Measurements from ENCODE around the gene MORN1.
A peak's percentile ranks its signal among the peaks of the same experiment; 100 is the strongest.

MORN1 gene

GRCh38 chr1:2350501-2350900 is 40.9 kb downstream of the MORN1 start:
- H3K4me1 ChIP-seq (ENCODE audit: control insufficient read depth, insufficient read depth, low read depth, low read length), result peaks cover 20% of the 10 kb centered on the region
- no peak overlapping the region for H2AFZ ChIP-seq (ENCODE audit: low read depth, low read length)
- no peak overlapping the region for H3K4me3 ChIP-seq (ENCODE audit: insufficient read depth in 1 of 2, low read depth in 1 of 2, low read length in 2 of 2)
- 85% methylated on average over 10 of the region's 10 CpGs for WGBS
- peaks cover 11 to 26% of the 10 kb centered on the region in 2 experiments for H3K27me3 ChIP-seq (ENCODE audit: control insufficient read depth in 1 of 2, insufficient read depth in 1 of 2, low read length in 2 of 2)
- H2BK12ac ChIP-seq (ENCODE audit: low read length in 2 of 2), result no peak overlapping the region
- no peak overlapping the region for H3K27ac ChIP-seq (ENCODE audit: low read length, poor library complexity, severe bottlenecking)
- H4K8ac ChIP-seq (ENCODE audit: low read length), result no peak overlapping the region
- H3K4ac ChIP-seq (ENCODE audit: low read depth in 1 of 2, low read length in 2 of 2), result no peak overlapping the region
- H4K91ac ChIP-seq (ENCODE audit: low read length), result no peak overlapping the region
- H3K79me1 ChIP-seq (replicated peaks; ENCODE audit: low read length, poor library complexity, severe bottlenecking), result no peaks in the 10 kb centered on the region
- H3K23ac ChIP-seq (ENCODE audit: low read length in 2 of 2), result no peak overlapping the region
- no peak for DNase-seq
- H3K4me2 ChIP-seq (ENCODE audit: low read length, poor library complexity, severe bottlenecking), result no peak overlapping the region
- H2AK5ac ChIP-seq (ENCODE audit: low read length, severe bottlenecking), result no peak overlapping the region
- no peak overlapping the region for H3K9ac ChIP-seq (ENCODE audit: low read length)
- no peak overlapping the region for H2BK5ac ChIP-seq (ENCODE audit: low read depth, low read length, poor library complexity, severe bottlenecking)
- H2BK120ac ChIP-seq (ENCODE audit: low read depth, low read length), result no peak overlapping the region
- H2BK15ac ChIP-seq (ENCODE audit: low read depth, poor library complexity, severe bottlenecking), result no peak overlapping the region
- H3K14ac ChIP-seq (ENCODE audit: low read length in 2 of 2), result no peak overlapping the region
- H3K36me3 ChIP-seq (ENCODE audit: control insufficient read depth in 1 of 2, insufficient read depth in 2 of 2, low read depth in 1 of 2, low read length in 2 of 2), result no peaks in the 10 kb centered on the region
- H3K18ac ChIP-seq (ENCODE audit: low read depth in 1 of 2, low read length in 2 of 2), result no peak overlapping the region
- no peaks in the 10 kb centered on the region for H3K9me3 ChIP-seq (ENCODE audit: control insufficient read depth, low read length)

DNA sequence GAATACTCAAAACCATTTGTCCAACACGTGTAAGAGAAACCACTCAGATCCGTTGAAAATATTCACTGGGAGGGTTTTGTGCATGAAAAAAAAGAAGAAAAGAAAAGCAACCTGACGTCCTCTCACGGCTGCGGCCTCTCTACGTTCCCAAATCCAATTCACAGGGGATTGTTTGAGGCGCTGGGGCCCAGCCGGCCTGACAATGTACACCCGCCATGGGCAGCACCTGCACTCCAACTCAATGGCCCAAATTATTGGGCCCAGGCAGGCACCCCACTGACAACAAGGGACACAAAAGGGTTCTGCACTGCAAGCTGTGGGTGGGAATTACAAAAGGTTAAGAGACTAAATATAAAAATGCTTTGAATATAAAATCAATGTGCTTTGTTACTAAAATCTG is 41.5 kb downstream of the MORN1 start:
- Histone ChIP-seq H4K91ac (ENCODE audit: low read length) (no peak overlapping the region), H2AK5ac (ENCODE audit: low read length, severe bottlenecking) (no peak overlapping the region), H2BK5ac (ENCODE audit: low read depth, low read length, poor library complexity, severe bottlenecking) (no peak overlapping the region), H3K27ac (ENCODE audit: low read length, poor library complexity, severe bottlenecking) (no peak overlapping the region), H3K4ac (ENCODE audit: low read depth in 1 of 2, low read length in 2 of 2) (no peak overlapping the region), H3K79me1 (replicated peaks; ENCODE audit: low read length, poor library complexity, severe bottlenecking) (no peaks in the 10 kb centered on the region), H3K14ac (ENCODE audit: low read length in 2 of 2) (no peak overlapping the region), H3K4me3 (ENCODE audit: insufficient read depth in 1 of 2, low read depth in 1 of 2, low read length in 2 of 2) (no peak overlapping the region), H2BK12ac (ENCODE audit: low read length in 2 of 2) (no peak overlapping the region), H2BK120ac (ENCODE audit: low read depth, low read length) (no peak overlapping the region), H3K9me3 (ENCODE audit: control insufficient read depth, low read length) (no peaks in the 10 kb centered on the region), H2BK15ac (ENCODE audit: low read depth, poor library complexity, severe bottlenecking) (no peak overlapping the region), H4K8ac (ENCODE audit: low read length) (no peak overlapping the region), H3K23ac (ENCODE audit: low read length in 2 of 2) (no peak overlapping the region), H3K18ac (ENCODE audit: low read depth in 1 of 2, low read length in 2 of 2) (no peak overlapping the region), H3K9ac (ENCODE audit: low read length) (no peak overlapping the region), H3K36me3 (ENCODE audit: control insufficient read depth in 1 of 2, insufficient read depth in 2 of 2, low read depth in 1 of 2, low read length in 2 of 2) (peaks cover 0 to 3% of the 10 kb centered on the region in 2 experiments), H3K4me1 (ENCODE audit: control insufficient read depth, insufficient read depth, low read depth, low read length) (peaks cover 13% of the 10 kb centered on the region), H2AFZ (ENCODE audit: low read depth, low read length) (no peak overlapping the region), H3K4me2 (ENCODE audit: low read length, poor library complexity, severe bottlenecking) (no peak overlapping the region), H3K27me3 (ENCODE audit: control insufficient read depth in 1 of 2, insufficient read depth in 1 of 2, low read length in 2 of 2) (peaks cover 10 to 23% of the 10 kb centered on the region in 2 experiments)
- no peak for DNase-seq
- 96% methylated on average over 9 of the region's 9 CpGs for WGBS

GRCh38 chr1:2348346-2349325 is 42.7 kb downstream of the MORN1 start:
- no peak overlapping the region for H3K4ac ChIP-seq (ENCODE audit: low read depth in 1 of 2, low read length in 2 of 2)
- H2AK5ac ChIP-seq (ENCODE audit: low read length, severe bottlenecking), result no peak overlapping the region
- H2BK15ac ChIP-seq (ENCODE audit: low read depth, poor library complexity, severe bottlenecking), result no peak overlapping the region
- no peak overlapping the region for H2BK12ac ChIP-seq (ENCODE audit: low read length in 2 of 2)
- H2BK5ac ChIP-seq (ENCODE audit: low read depth, low read length, poor library complexity, severe bottlenecking), result no peak overlapping the region
- no peaks in the 10 kb centered on the region for H3K9me3 ChIP-seq (ENCODE audit: control insufficient read depth, low read length)
- H2AFZ ChIP-seq (ENCODE audit: low read depth, low read length), result no peak overlapping the region
- H3K18ac ChIP-seq (ENCODE audit: low read depth in 1 of 2, low read length in 2 of 2), result no peak overlapping the region
- H4K91ac ChIP-seq (ENCODE audit: low read length), result peak overlapping the region; percentile 64
- H3K23ac ChIP-seq (ENCODE audit: low read length in 2 of 2), result no peak overlapping the region
- H3K4me2 ChIP-seq (ENCODE audit: low read length, poor library complexity, severe bottlenecking), result no peak overlapping the region
- H3K4me1 ChIP-seq (ENCODE audit: control insufficient read depth, insufficient read depth, low read depth, low read length), result peaks cover 9% of the 10 kb centered on the region
- WGBS, result 95% methylated on average over 59 of the region's 59 CpGs
- no peak overlapping the region for H3K9ac ChIP-seq (ENCODE audit: low read length)
- H3K36me3 ChIP-seq (ENCODE audit: control insufficient read depth in 1 of 2, insufficient read depth in 2 of 2, low read depth in 1 of 2, low read length in 2 of 2), result peaks cover 0 to 3% of the 10 kb centered on the region in 2 experiments
- no peaks in the 10 kb centered on the region for H3K79me1 ChIP-seq (replicated peaks; ENCODE audit: low read length, poor library complexity, severe bottlenecking)
- H3K14ac ChIP-seq (ENCODE audit: low read length in 2 of 2), result peak overlapping the region in 1 of 2 experiments; percentile 76
- no peak overlapping the region for H4K8ac ChIP-seq (ENCODE audit: low read length)
- DNase-seq, result no peak
- H3K4me3 ChIP-seq (ENCODE audit: insufficient read depth in 1 of 2, low read depth in 1 of 2, low read length in 2 of 2), result no peak overlapping the region
- peaks cover 10 to 23% of the 10 kb centered on the region in 2 experiments for H3K27me3 ChIP-seq (ENCODE audit: control insufficient read depth in 1 of 2, insufficient read depth in 1 of 2, low read length in 2 of 2)
- H3K27ac ChIP-seq (ENCODE audit: low read length, poor library complexity, severe bottlenecking), result no peak overlapping the region
- H2BK120ac ChIP-seq (ENCODE audit: low read depth, low read length), result no peak overlapping the region

DNA sequence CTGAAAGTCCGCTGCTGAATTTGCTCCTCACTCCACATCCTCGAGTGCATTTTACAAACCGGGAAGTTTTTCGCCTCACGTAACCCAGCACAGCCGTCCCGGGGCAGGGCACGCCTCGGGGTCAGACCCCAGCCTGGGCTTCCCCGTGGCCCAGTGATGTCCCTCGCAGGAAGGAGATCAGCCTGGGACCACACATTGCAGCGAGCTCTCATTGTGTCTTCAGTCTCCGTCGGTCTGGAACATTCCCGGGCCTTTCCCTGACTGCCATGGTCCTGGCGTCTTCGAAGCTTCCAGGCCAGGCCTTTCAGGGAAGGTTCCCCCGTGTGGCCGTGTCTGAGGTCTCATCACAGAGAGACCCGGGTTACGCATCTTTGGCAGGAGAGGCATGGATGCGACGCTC is 43.5 kb downstream of the MORN1 start:
- no peak overlapping the region for H3K4ac ChIP-seq (ENCODE audit: low read depth in 1 of 2, low read length in 2 of 2)
- no peak overlapping the region for H3K27ac ChIP-seq (ENCODE audit: low read length, poor library complexity, severe bottlenecking)
- no peak overlapping the region for H2BK12ac ChIP-seq (ENCODE audit: low read length in 2 of 2)
- H3K9me3 ChIP-seq (ENCODE audit: control insufficient read depth, low read length), result no peaks in the 10 kb centered on the region
- peaks cover 10 to 22% of the 10 kb centered on the region in 2 experiments for H3K27me3 ChIP-seq (ENCODE audit: control insufficient read depth in 1 of 2, insufficient read depth in 1 of 2, low read length in 2 of 2)
- H3K9ac ChIP-seq (ENCODE audit: low read length), result no peak overlapping the region
- H2AK5ac ChIP-seq (ENCODE audit: low read length, severe bottlenecking), result no peak overlapping the region
- no peak overlapping the region for H2BK120ac ChIP-seq (ENCODE audit: low read depth, low read length)
- no peak overlapping the region for H3K14ac ChIP-seq (ENCODE audit: low read length in 2 of 2)
- no peak overlapping the region for H3K4me2 ChIP-seq (ENCODE audit: low read length, poor library complexity, severe bottlenecking)
- 91% methylated on average over 23 of the region's 23 CpGs for WGBS
- H4K8ac ChIP-seq (ENCODE audit: low read length), result no peak overlapping the region
- no peak for DNase-seq
- no peak overlapping the region for H2BK5ac ChIP-seq (ENCODE audit: low read depth, low read length, poor library complexity, severe bottlenecking)
- no peak overlapping the region for H3K23ac ChIP-seq (ENCODE audit: low read length in 2 of 2)
- peaks cover 5% of the 10 kb centered on the region for H3K4me1 ChIP-seq (ENCODE audit: control insufficient read depth, insufficient read depth, low read depth, low read length)
- H2AFZ ChIP-seq (ENCODE audit: low read depth, low read length), result no peak overlapping the region
- H3K18ac ChIP-seq (ENCODE audit: low read depth in 1 of 2, low read length in 2 of 2), result no peak overlapping the region
- H2BK15ac ChIP-seq (ENCODE audit: low read depth, poor library complexity, severe bottlenecking), result no peak overlapping the region
- H3K36me3 ChIP-seq (ENCODE audit: control insufficient read depth in 1 of 2, insufficient read depth in 2 of 2, low read depth in 1 of 2, low read length in 2 of 2), result peaks cover 0 to 3% of the 10 kb centered on the region in 2 experiments
- no peak overlapping the region for H3K4me3 ChIP-seq (ENCODE audit: insufficient read depth in 1 of 2, low read depth in 1 of 2, low read length in 2 of 2)
- H4K91ac ChIP-seq (ENCODE audit: low read length), result no peak overlapping the region
- H3K79me1 ChIP-seq (replicated peaks; ENCODE audit: low read length, poor library complexity, severe bottlenecking), result no peaks in the 10 kb centered on the region
